Cardiac fibroblast (primary cell): ENCODE results near the gene TEC.
"Not testable (repeated sequence)": the region's sequence is repeated elsewhere in the genome, so short reads cannot be mapped to it uniquely, and the experiment has no call there.

ENCODE experiments used
- DNase-seq, 2 donors: peaks; one replicate each; pipeline versions ENCODE4 v3.0.0 to v3.0.0-alpha.2; 2010; ENCODE audit warnings: low read depth in 2 of 2
- H3K4me3 ChIP-seq, 2 donors: replicated peaks in 1 of 2; 1 replicate in 1 of 2; 2 replicates in 1 of 2; pipeline ENCODE4 v1.5.1; 2011; ENCODE audit warnings: low read depth in 2 of 2, low read length in 2 of 2, mild to moderate bottlenecking in 2 of 2, moderate library complexity in 1 of 2
- TF ChIP-seq, protein P1 (sequence below): IDR thresholded peaks from one replicate; pipeline ENCODE4 v1.5.1; 2011; ENCODE audit warnings: low read depth, mild to moderate bottlenecking, low read length, inconsistent platforms

TEC gene

DNA sequence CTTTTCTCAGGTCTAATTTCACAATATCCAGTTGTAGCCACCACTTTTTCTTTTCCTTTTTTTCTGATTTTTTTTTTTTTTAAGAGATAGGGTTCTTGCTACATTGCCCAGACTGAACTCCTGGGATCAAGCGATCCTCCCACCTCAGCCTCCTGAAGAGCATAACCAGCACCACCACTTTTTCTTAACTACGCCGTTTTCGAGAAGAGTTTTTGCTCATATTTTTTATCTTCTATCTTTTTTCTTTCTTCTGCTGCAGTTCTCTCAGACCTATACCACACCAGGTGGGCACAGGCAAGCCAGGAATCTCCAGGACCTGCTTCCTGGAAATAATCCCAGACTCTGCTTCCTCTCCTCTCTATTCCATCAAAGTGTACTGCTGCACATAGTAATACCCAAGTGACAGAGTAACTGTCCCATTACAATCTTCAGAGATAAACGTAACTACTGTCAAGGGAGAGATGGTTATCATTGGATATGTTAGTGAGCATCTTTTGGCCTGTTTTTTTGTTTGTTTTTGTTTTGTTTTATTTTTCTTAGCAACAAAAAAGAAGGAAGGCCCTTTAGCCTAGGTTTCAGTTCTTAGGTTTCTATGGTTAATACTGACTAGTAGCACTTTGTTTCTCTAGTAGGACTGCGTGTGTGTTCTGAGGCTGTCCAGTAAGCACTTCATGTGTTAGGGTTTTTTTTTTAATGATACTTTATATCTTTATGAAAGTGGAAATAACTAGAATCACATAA is 76.4 kb downstream of the TEC start:
- no peak for DNase-seq
- TF ChIP-seq, protein P1, sequence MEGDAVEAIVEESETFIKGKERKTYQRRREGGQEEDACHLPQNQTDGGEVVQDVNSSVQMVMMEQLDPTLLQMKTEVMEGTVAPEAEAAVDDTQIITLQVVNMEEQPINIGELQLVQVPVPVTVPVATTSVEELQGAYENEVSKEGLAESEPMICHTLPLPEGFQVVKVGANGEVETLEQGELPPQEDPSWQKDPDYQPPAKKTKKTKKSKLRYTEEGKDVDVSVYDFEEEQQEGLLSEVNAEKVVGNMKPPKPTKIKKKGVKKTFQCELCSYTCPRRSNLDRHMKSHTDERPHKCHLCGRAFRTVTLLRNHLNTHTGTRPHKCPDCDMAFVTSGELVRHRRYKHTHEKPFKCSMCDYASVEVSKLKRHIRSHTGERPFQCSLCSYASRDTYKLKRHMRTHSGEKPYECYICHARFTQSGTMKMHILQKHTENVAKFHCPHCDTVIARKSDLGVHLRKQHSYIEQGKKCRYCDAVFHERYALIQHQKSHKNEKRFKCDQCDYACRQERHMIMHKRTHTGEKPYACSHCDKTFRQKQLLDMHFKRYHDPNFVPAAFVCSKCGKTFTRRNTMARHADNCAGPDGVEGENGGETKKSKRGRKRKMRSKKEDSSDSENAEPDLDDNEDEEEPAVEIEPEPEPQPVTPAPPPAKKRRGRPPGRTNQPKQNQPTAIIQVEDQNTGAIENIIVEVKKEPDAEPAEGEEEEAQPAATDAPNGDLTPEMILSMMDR = no peak
- no peak overlapping the region for H3K4me3 ChIP-seq

DNA sequence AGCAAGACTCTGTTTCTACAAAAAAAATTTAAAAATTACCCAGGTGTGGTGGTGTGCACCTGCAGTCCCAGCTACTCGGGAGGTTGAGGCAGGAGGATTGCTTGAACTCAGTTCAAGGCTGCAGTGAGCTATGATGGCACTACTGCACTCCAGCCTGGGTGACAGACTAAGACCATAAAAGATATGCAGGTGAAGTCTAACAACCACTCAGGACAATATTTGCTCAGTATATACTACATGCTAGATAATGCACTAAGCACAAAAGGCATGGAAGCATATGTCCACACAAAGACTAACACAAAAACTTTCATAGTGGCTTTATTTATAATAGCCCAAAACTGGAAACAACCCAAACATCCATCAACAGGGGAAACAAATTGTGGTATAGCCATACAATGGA is 77.9 kb downstream of the TEC start:
- TF ChIP-seq, protein P1 = no peak
- no peak for DNase-seq
- H3K4me3 ChIP-seq = no peak overlapping the region

DNA sequence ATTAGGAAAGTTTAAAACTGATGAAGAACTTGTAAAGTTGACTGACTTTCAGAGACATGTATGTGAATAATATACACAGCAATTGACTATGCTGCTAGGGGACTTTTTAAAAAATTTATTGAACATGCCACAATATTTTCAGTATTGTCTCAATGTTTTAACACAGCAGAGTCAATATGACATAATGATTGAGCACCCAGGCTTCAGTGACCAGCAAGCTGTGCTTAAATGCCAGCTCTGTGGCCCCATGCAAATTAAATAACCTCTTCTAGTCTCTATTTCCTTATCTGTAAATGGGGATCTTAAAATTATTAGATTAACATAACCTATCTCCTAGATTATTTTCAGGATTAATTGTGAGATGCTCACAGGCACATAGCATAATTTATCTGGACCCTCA is 78.8 kb downstream of the TEC start:
- no peak overlapping the region for H3K4me3 ChIP-seq
- TF ChIP-seq, protein P1 = no peak
- no peak for DNase-seq

DNA sequence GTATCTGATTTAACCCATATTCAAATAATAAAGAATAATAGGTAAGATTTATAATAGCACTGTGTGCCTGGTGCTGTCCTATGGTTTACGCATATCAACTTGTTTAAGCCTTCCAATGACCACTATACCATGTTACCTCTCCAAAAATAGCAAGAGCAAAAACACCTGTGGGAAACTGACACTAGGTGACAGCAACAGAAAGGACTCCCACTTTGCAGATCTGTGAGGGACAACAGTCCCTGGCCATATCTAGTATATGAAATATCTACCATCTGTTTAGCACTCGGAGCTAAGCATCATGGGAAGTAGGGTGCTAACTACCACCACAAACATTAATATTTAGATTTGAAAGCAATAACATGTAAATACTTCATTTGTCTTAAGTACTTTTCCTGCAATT is 79.9 kb downstream of the TEC start:
- TF ChIP-seq, protein P1 = no peak

DNA sequence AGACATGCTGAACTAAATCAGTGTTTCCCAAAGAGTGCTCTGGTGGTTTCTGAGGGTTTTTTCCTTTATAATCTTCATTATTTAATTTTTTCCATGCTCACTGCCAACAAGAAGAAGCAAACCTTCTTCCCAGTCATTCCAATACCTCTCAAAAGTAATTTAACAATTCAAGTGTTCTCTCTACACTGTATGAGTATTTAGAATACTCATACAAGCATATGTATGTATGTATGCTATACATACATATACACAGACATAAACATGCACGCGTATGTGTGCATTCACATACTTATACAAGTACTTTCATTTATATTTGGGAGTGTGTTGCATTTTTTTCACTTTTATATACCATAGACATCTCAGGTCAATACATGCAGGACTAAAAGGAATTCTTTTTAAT is 81.2 kb downstream of the TEC start:
- TF ChIP-seq, protein P1 = no peak
- no peak overlapping the region for H3K4me3 ChIP-seq
- no peak for DNase-seq

More for the DNA sequence above, 79.9 kb downstream of the TEC start:
- DNase-seq = no peak
- H3K4me3 ChIP-seq = no peak overlapping the region

DNA sequence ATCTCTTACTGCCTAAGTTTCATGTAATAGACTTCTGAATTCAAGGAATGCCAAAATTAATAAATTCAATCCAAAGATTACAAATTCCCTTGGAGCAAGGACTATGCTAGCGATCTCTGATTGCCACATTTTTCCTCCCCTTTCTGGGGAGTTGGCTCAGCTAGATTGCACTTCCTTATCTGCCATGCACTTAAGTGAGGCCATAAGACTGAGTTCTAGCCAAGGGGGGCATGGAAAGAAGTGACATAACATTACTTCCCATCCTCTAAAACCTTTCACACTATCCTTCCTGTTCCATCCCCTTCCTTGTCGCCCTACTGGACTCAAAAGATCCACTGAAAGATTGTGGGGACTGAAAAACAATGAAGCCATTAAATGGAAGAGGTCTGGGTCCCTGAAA is 81.8 kb downstream of the TEC start:
- DNase-seq = no peak
- H3K4me3 ChIP-seq = no peak overlapping the region
- TF ChIP-seq, protein P1 = no peak

DNA sequence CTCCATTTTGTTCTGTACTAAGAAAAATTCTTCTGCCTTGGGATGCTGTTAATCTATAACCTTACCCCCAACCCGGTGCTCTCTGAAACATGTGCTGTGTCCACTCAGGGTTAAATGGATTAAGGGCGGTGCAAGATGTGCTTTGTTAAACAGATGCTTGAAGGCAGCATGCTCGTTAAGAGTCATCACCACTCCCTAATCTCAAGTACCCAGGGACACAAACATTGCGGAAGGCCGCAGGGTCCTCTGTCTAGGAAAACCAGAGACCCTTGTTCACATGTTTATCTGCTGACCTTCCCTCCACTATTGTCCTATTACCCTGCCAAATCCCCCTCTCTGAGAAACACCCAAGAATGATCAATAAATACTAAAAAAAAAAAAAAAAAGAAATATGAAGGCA is 82.6 kb downstream of the TEC start:
- H3K4me3 ChIP-seq, DNase-seq: not testable (repeated sequence)

DNA sequence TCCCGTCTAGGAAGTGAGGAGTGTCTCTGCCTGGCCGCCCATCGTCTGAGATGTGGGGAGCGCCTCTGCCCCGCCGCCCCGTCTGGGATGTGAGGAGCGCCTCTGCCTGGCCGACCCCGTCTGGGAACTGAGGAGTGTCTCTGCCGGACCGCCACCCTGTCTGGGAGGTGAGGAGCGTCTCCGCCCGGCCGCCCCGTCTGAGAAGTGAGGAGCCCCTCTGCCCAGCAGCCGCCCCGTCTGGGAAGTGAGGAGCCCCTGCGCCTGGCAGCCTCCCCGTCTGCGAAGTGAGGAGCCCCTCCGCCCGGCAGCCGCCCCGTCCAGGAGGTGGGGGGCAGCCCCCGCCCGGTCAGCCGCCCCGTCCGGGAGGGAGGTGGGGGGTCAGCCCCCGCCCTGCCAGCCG is 83.2 kb downstream of the TEC start:
- DNase-seq, H3K4me3 ChIP-seq: not testable (repeated sequence)
